ENCODE data around the gene TIGD3.
A peak's percentile ranks its signal among the peaks of the same experiment; 100 is the strongest.

Gene TIGD3

DNA sequence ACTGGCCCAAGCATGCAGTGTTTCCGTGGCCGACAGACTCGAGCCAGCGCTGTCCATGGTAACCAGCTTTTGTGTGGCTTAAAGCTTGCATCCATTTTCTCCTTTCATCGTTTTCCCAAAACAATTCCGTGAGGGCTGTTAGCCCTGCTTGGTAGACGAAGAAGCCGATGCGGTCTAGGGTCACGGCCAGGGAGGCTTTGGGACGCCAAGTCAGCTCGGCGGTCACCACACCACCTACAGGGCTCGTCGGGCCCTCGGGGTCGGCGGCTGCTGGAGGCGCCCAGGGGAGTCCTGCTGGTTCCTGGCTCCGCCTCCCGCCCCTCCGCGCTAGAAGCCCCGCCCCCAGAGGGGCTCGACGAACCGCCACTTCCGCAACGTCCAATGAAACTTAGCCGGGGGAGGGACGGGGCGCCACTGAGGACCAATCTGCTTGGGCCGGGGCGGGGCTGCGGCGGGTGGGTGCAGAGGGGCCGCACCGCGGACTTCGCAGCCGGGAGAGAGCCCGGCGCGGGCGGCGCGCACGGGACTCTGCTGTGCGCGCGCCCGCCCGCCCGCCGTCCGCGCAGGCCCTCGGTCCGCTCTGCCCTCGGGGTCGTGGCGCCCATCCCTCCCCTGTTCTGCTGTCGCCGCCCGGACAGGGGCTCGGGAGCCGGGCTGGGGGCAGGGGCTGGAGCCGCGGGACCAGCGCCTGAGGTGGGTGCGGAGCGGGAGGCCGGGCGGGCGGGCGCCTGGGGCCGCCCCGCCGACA is at the start of gene TIGD3:
Gene TIGD3 (plus strand): TSS at position 487 of the 748 bp plus-strand sequence. CDS start 1,058 bp downstream, outside the sequence.
- DNase-seq (ENCODE audit: low spot score), result peak; percentile 99
- FAIRE-seq, result peak; percentile 93

GRCh38 chr11:65305501-65306268 is 48.9 kb upstream of the TIGD3 start:
- FAIRE-seq, result no peak
- no peak for DNase-seq (ENCODE audit: low spot score)

GRCh38 chr11:65307298-65308229 is 47.0 kb upstream of the TIGD3 start:
- DNase-seq (ENCODE audit: low spot score) (no peak), FAIRE-seq (no peak)

DNA sequence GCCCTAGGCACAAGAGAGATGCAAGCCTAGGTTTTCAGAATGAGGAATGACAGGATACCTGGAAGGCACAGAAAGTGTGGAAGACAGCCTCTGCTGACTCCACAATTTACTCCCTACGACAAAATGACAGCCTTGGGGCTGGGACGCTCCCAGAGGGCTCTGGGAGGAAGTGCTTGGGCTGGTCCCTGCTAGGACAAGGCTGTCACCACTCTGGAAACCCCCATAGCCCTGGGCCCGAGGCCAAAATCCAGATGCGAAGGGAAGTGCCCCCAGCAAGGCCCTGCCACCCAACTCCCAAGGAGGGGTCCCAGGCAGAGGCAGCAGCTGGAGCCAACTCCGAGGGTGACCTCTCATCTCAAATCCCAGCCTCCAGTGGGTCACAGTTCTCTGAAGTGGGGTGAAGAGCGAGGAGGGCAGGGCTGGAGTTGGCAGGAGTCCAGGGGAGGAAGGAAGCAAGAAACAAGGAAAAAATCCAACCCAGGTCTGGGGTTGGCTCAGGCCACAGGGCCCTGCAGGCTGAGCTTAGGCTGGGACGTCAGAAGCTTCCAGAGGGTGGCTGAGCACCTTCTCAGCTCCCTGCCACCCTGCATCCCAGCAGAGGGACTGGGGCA is 46.2 kb upstream of the TIGD3 start:
- FAIRE-seq (no peak), DNase-seq (ENCODE audit: low spot score) (no peak)

DNA sequence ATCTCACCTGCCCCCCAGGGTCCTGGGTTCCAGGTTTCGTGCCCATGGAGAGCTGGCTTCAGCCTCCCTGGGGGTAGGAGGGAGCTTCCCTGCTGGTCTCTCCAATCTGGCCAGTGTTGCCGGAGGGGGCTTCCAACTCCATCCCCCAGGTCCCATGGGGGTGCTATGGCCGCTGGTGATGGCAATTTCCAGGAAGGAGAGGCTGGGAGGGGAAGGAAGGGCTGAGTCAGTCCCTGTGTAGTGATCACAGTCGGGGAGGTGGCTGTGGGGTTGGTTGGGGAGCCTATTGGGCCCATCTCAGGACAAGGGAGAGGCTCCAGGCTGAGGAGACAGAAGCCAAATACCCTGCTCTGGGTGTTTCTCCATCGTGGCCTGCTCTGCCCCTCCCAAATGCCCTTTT is 45.5 kb upstream of the TIGD3 start:
- DNase-seq (ENCODE audit: low spot score), result no peak
- FAIRE-seq, result no peak

- DNase-seq (ENCODE audit: low spot score), result no peak
- no peak for FAIRE-seq
Measured at GRCh38 chr11:65310215-65310614, 44.3 kb upstream of the TIGD3 start.

- no peak for FAIRE-seq
- no peak for DNase-seq (ENCODE audit: low spot score)
Measured at GRCh38 chr11:65310736-65311135, 43.8 kb upstream of the TIGD3 start.

DNA sequence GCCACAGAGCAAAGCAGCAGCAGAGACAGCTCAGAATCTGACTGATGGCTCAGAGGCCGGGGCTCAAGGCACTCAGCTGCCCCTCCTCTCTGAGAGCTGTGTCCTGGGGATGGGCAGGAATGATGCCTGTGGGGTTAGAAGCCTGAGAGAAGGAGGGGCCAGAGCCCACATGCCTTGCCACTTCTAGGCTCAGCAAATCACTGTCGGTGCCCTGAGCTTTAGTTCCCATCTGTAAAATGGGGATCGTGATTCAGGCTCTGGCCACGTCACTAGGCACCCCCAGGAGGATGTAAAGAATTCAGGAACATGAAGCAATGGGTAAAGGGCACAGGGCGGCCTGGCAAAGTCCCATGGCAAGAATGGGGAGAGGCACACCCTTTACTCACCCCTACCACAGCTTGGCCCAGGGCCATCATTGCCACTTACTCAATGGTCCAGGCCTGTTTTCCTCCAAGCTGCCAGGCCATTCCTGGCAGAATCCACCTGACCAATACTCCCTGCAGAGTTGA is 43.3 kb upstream of the TIGD3 start:
- FAIRE-seq (no peak), DNase-seq (ENCODE audit: low spot score) (no peak)

- FAIRE-seq, result no peak
- peak; percentile 95 for DNase-seq (ENCODE audit: low spot score)
Measured at GRCh38 chr11:65314501-65315203, 39.9 kb upstream of the TIGD3 start, which contains the start of gene CDC42EP2. CDC42EP2 (plus strand) TSS chr11:65314866; CDS start chr11:65320899, 6,033 bp downstream.

DNA sequence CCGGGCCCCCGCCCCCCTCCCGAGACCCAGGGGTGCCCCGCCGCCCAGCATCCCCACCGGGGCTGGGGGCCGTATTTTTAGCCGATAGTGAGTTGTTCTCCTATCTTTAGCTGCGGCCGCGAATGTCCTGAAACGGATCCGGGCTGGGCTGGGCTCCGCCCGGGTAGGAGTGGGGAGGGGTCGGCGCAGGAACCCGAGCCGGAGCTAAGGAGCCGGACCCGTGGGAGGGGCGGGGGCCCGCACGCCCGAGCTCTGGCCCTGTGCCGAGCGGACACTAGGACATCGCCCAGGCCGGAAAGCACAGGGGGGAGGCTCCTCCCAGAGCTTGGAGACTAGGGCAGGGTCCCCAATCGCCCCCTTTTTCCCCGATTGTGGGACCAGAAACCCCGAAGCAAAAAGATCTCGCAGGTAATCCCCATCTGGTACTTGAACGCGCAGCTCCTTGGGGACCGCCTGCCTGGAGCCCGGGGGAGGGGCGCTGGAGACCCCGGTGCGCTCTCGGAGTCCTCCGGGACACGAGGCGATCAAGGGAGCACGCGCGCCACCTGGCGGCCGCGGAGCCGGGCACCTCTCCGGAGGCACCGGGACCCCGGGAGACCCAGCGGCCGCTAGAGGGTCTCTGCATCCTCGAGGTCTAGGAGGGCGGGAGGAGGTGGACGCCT is 39.2 kb upstream of the TIGD3 start:
- FAIRE-seq (no peak), DNase-seq (ENCODE audit: low spot score) (peak; percentile 88)

DNA sequence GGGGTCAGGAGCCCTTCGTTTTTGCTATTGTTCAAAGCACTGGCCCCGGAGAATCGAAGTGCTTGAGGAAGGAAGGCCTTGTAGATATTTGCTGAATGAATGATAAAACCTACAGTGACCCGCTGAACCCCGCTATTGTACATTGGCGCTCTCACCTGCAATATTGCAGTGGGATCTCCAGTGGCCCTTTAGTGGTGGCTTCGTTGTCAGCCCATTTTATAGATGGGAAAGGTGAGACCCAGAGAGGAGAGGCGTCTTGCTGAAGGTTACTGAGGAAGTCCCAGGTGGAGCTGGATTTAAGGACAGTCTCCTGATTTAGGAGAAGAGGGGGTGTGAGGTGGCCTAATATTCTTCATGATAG is 38.7 kb upstream of the TIGD3 start:
- no peak for DNase-seq (ENCODE audit: low spot score)
- no peak for FAIRE-seq

GRCh38 chr11:65316227-65317024 is 38.1 kb upstream of the TIGD3 start:
- no peak for DNase-seq (ENCODE audit: low spot score)
- no peak for FAIRE-seq

DNA sequence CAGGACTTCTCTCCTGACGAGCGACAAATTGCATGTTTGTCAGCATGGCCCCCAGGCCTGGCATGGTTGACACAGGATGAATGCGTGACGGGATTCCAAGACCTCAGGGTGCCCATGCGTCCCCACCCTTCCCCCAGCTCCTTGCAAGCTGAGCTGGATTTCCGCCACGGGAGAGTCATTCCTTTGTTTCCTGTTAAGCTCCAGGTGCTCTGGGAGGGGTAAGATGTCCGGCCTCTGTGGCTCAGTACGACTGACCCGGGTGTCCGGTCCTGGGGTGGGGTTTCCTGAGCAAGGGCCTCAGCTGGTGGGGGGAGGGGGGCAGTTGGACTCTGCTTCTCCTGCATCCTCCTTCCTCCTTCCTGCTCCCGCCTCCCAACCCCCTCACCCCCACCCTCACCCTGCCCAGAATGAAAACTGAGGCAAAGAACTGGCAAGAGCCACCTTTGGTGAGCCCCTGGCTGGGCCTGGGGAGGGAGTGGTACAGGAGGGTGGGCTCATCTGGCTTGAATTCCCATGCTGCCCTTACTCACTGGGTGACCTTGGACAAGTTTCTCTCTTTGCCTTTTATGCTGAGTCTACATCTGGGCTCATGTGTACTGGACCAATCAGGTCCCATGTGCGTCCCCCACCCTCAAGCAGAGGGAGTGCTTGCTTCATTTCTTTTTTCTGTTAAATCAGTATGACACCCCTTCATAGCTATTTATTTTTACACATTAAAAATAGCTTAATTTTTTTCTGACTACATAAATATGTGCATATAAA is 37.3 kb upstream of the TIGD3 start:
- DNase-seq (ENCODE audit: low spot score), result peak; percentile 57
- FAIRE-seq, result no peak

- FAIRE-seq (no peak), DNase-seq (ENCODE audit: low spot score) (no peak)
Measured at GRCh38 chr11:65320386-65321075, 34.0 kb upstream of the TIGD3 start.

GRCh38 chr11:65321076-65321475 is 33.5 kb upstream of the TIGD3 start:
- FAIRE-seq, result no peak
- no peak for DNase-seq (ENCODE audit: low spot score)

DNA sequence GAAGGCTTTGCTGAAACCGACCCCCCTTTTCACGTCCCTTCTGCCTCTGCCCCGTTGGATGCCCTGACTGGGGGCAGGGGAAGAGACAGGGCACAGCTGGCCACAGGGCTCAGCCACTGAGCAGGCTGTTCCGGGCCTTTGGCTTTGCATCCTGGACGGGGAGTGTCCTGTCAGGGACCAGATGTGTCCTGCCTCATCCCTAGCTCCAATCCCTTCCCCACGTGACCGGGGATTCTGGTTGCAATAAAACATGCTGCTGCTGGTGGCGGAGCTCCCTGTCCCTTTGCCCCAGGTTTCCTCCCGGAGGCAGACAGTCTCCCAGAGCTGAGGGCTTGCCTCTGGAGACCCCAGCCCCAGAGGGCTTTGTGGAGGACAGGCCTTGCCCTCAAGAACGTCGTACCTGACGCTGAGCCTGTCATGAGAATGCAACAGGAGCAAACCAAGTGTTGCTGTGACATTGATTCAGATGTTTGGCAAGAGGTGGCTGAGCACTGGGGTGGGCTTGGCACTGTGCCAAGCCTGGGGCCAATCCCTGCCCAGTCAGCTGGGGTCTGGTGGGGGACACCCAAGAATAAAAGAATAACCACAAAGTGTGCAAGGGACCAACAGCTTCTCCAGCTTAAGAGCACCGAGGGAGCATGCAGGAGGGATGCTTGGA is 32.6 kb upstream of the TIGD3 start:
- DNase-seq (ENCODE audit: low spot score) (no peak), FAIRE-seq (no peak)

- FAIRE-seq (peak; percentile 72), DNase-seq (ENCODE audit: low spot score) (no peak)
Measured at GRCh38 chr11:65323813-65324212, 30.7 kb upstream of the TIGD3 start.
